ENCODE measurements around the gene BTBD19. TPM values are rescaled to one million over a fixed set of nuclear protein-coding genes. Genes with fewer than 3 reads are reported as not detected.

Gene BTBD19
- total and polyA plus RNA-seq, 2 donors (not counting 1 experiment from before 2014, with no cell fraction given), result 0.75 to 2.3 TPM

- POLR2A ChIA-PET, result interaction anchor here (0.9 kb wide), 1 partner anchor 14 kb away, joined by 3 read pairs; no protein-coding TSS in a partner anchor
- H3K4me3 Mint-ChIP-seq, result no peak overlapping the region
These were observed 29.4 kb upstream of the BTBD19 start for GRCh38 chr1:44778705-44779576.

More at GRCh38 chr1:44778705-44779576, 29.4 kb upstream of the BTBD19 start:
- H3K9me3 ChIP-seq (ENCODE audit: control extremely low read depth in 1 of 3, control insufficient read depth in 2 of 3, insufficient read depth in 1 of 3, low read length in 2 of 3), result no peaks in the 10 kb centered on the region
- DNase-seq, result no peak
- H3K79me2 ChIP-seq (ENCODE audit: control insufficient read depth, insufficient read depth, low read length), result peaks cover 5% of the 10 kb centered on the region
- H3K27me3 Mint-ChIP-seq, result no peaks in the 10 kb centered on the region
- TF ChIP-seq EZH2 (IDR thresholded peaks at IDR 0.05; ENCODE audit: borderline replicate concordance, insufficient read depth, low read depth, low read length, poor library complexity, severe bottlenecking) (no peak), CTCF (IDR thresholded peaks at IDR 0.05) (no peak)
- H4K20me1 ChIP-seq (ENCODE audit: control insufficient read depth, insufficient read depth, low read length, poor library complexity, severe bottlenecking), result peaks cover 39% of the 10 kb centered on the region
- H3K9ac ChIP-seq (ENCODE audit: low read length), result no peak overlapping the region
- no peak overlapping the region for H3K27ac ChIP-seq (ENCODE audit: low read length in 2 of 2)
- peaks cover 22 to 37% of the 10 kb centered on the region in 2 donors for H3K4me1 ChIP-seq (ENCODE audit: control insufficient read depth in 2 of 2, insufficient read depth in 2 of 2, low read length in 2 of 2)
- H3K9me3 Mint-ChIP-seq (ENCODE audit: insufficient read depth), result no peaks in the 10 kb centered on the region
- no peak overlapping the region for H3K4me3 ChIP-seq (ENCODE audit: control extremely low read depth in 1 of 5, extremely low read depth in 1 of 5, insufficient read depth in 1 of 5, low read depth in 2 of 5, low read length in 4 of 5)
- H3K27me3 ChIP-seq (replicated peaks in 1 of 4; ENCODE audit: control extremely low read depth in 1 of 4, control insufficient read depth in 3 of 4, insufficient read depth in 4 of 4, low read length in 3 of 4), result no peaks in the 10 kb centered on the region
- no peak for ATAC-seq (ENCODE audit: low read depth)
- no peak overlapping the region for H2AFZ ChIP-seq (ENCODE audit: insufficient read depth, low read depth, low read length, poor library complexity, severe bottlenecking)
- peaks cover 46% of the 10 kb centered on the region for H3K4me1 Mint-ChIP-seq
- intact Hi-C loops (cut with micrococcal nuclease), result loop anchor here (5.0 kb wide), 1 partner anchor 233 kb away; the partner anchor contains the start of genes HECTD3 and UROD
- no peak overlapping the region for H3K4me2 ChIP-seq (replicated peaks; ENCODE audit: low read depth, low read length, poor library complexity, severe bottlenecking)
- H3K27ac Mint-ChIP-seq, result no peak overlapping the region
- peaks cover 0 to 54% of the 10 kb centered on the region in 2 experiments for H3K36me3 ChIP-seq (replicated peaks in 1 of 2; ENCODE audit: control extremely low read depth in 1 of 2, control insufficient read depth in 1 of 2, extremely low read depth in 1 of 2, insufficient read depth in 2 of 2, low read length in 1 of 2)
- CTCF ChIA-PET, result interaction anchor here (0.8 kb wide), 1 partner anchor 48 kb away, joined by 3 read pairs; the partner anchor contains the start of gene RNU5D-1
- WGBS (ENCODE audit: insufficient coverage), result 80% methylated on average over 2 of the region's 6 CpGs
